ENCODE results near the gene DENND2A. TPM values are rescaled to one million over a fixed set of nuclear protein-coding genes. Genes with fewer than 3 reads are reported as not detected.

The DENND2A gene
- total and polyA plus RNA-seq, 2 of the 4 experiments (the other 2 are of a cell fraction) = 7.5 to 10.3 TPM

DNA sequence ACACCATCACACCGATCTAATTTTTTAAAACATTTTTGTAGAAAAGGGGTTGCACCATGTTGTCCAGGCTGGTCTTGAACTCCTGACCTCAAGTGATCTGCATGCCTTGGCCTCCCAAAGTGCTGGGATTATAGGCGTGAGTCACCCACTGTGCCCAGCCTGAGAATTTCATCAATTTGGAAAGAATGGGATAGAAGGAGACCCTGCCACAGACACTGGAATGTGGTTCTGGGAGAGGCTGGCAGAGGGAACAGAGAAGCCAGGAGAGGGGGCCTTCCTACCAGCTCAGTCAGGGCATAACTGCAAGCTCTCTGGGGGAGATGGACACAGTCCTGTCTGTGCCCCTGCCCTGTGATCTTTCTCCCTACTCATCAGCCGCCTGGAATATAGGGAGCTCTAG, 119.2 kb downstream of the DENND2A start:
- no peak overlapping the region for H2AK9ac ChIP-seq (replicated peaks; ENCODE audit: low read depth, low read length, poor library complexity)
- no peaks in the 10 kb centered on the region for H3K9me3 ChIP-seq (ENCODE audit: control insufficient read depth, insufficient read depth, low read length)
- no peak overlapping the region for H4K91ac ChIP-seq (ENCODE audit: insufficient read depth, low read depth, low read length)
- CTCF ChIA-PET = interaction anchor here (0.5 kb wide), 1 partner anchor 89 kb away, joined by 3 read pairs; no protein-coding TSS in a partner anchor
- no peaks in the 10 kb centered on the region for H3K27me3 ChIP-seq (ENCODE audit: control insufficient read depth, insufficient read depth, low read length)
- no peak overlapping the region for H3K23ac ChIP-seq (ENCODE audit: low read depth, low read length)
- ATAC-seq (ENCODE audit: low read depth) (no peak), DNase-seq (no peak)
- no peak overlapping the region for H2AFZ ChIP-seq (replicated peaks; ENCODE audit: low read length, poor library complexity)
- no peak overlapping the region for H3K18ac ChIP-seq (ENCODE audit: low read depth, low read length)
- H3K4me2 ChIP-seq (ENCODE audit: low read depth, low read length) = no peak overlapping the region
- TF ChIP-seq BHLHE40 (IDR thresholded peaks at IDR 0.05; ENCODE audit: low read depth, low read length) (no peak), NFE2L2 (IDR thresholded peaks at IDR 0.05; ENCODE audit: low read depth, low read length) (no peak), FOS (IDR thresholded peaks at IDR 0.05; ENCODE audit: low read depth, low read length) (no peak)
- no peak overlapping the region for H3K4me3 ChIP-seq (ENCODE audit: insufficient read depth, low read depth, low read length)
- H4K5ac ChIP-seq (ENCODE audit: low read depth, low read length) = no peak overlapping the region
- 0 out of 2 replicates have a peak, but pooled peaks cover 2% of the 10 kb centered on the region for H3K4me1 ChIP-seq (ENCODE audit: control insufficient read depth, insufficient read depth, low read length)
- H3K27ac ChIP-seq (ENCODE audit: insufficient read depth, low read length) = no peak overlapping the region
- in situ Hi-C loops (cut with MboI; ENCODE audit: low sequenced_read_pairs) (loop anchor here (5.0 to 25.0 kb wide), 2 partner anchors 131 to 491 kb away; partner anchors contain the start of gene MRPS33), intact Hi-C loops (cut with micrococcal nuclease) (no loop called here), dilution Hi-C loops (cut with HindIII; ENCODE audit: low sequenced_read_pairs, unreplicated experiment) (no loop called here)
- BruUV-seq (replicated peaks) = no TSS peak
- no peak overlapping the region for H3K4ac ChIP-seq (ENCODE audit: low read depth, low read length)
- peaks cover 13% of the 10 kb centered on the region for H3K9me1 ChIP-seq (ENCODE audit: insufficient read depth, low read length)
- no peak overlapping the region for H2BK15ac ChIP-seq (ENCODE audit: low read depth, low read length)
- H3K56ac ChIP-seq (ENCODE audit: extremely low read depth, insufficient read depth, low read length) = no peak overlapping the region
- H2BK5ac ChIP-seq (ENCODE audit: low read depth, low read length, poor library complexity, severe bottlenecking) = no peak overlapping the region
- no peak overlapping the region for H2AK5ac ChIP-seq (ENCODE audit: low read depth, low read length)
- no peak overlapping the region for H3K14ac ChIP-seq (replicated peaks; ENCODE audit: low read depth, low read length)
- no peaks in the 10 kb centered on the region; a peak in 1 of 4 replicates for H3K79me1 ChIP-seq (ENCODE audit: low read depth in 1 of 2, low read length in 2 of 2)
- no peak overlapping the region for H4K8ac ChIP-seq (ENCODE audit: low read depth in 2 of 2, low read length in 2 of 2)
- H4K20me1 ChIP-seq (ENCODE audit: insufficient read depth, low read length) = peaks cover 4% of the 10 kb centered on the region; the same call in 1 of the 2 replicates
- H3K36me3 ChIP-seq (ENCODE audit: control insufficient read depth, insufficient read depth, low read length) = peaks cover 35% of the 10 kb centered on the region
- H3K9ac ChIP-seq (ENCODE audit: low read depth, low read length) = no peak overlapping the region
- no peak overlapping the region for H2BK120ac ChIP-seq (ENCODE audit: low read depth, low read length)
- WGBS, 2 experiments (ENCODE audit: extremely low coverage in 2 of 2, insufficient read length in 1 of 2) = 100% methylated on average over 1 of the region's 3 CpGs; no CpG with 5 or more reads in 1 of the 2 experiments
- no peak overlapping the region for H2BK20ac ChIP-seq (ENCODE audit: low read depth, low read length)
- POLR2A ChIA-PET (ENCODE audit: unreplicated experiment) = no interaction called here

Data from IMR-90 (cell line).